OCI-LY3 (cell line): Measurements from ENCODE around the gene ATP2A1.
A peak's percentile ranks its signal among the peaks of the same experiment; 100 is the strongest.

ENCODE experiments used
- H2AFZ ChIP-seq: fragments of 200-600, 300-600 bp; shearing (Covaris generic); 2 replicates; pipeline ENCODE4 v1.6.0; 2014; ENCODE audit warnings: antibody characterized with exemption, low read depth, low read length
- H3K27ac ChIP-seq: fragments of 200-600, 300-600 bp; sonication (generic); 2 replicates; pipeline ENCODE4 v1.5.1; 2014; ENCODE audit warnings: mild to moderate bottlenecking, low read length, moderate library complexity, mixed read lengths
- H3K27me3 ChIP-seq: fragments of 200-600, 300-600 bp; sonication (generic); 2 replicates; pipeline ENCODE4 v1.6.1; 2014; ENCODE audit warnings: low read depth, low read length, mixed read lengths
- H3K36me3 ChIP-seq: fragments of 200-600, 300-600 bp; sonication (generic); replicated peaks from 2 replicates; pipeline ENCODE3; 2014; ENCODE audit warnings: low read depth, low read length, mixed read lengths
- H3K4me1 ChIP-seq: fragments of 300-600, 200-600 bp; sonication (generic); 2 replicates; pipeline ENCODE4 v1.6.1; 2014; ENCODE audit warnings: low read length, mixed read lengths
- H3K4me2 ChIP-seq: fragments of 200-600, 300-600 bp; sonication (generic); 2 replicates; pipeline ENCODE4 v1.6.1; 2014; ENCODE audit warnings: low read length, mixed read lengths
- H3K4me3 ChIP-seq: fragments of 300-600, 200-600 bp; sonication (generic); 2 replicates; pipeline ENCODE4 v1.5.1; 2014; ENCODE audit warnings: antibody characterized with exemption, mild to moderate bottlenecking, low read length, moderate library complexity
- H3K79me2 ChIP-seq: fragments of 300-600, 200-600 bp; shearing (Covaris generic); 2 replicates; pipeline ENCODE4 v1.6.1; 2014; ENCODE audit warnings: mild to moderate bottlenecking, low read length, mixed read lengths
- H3K9ac ChIP-seq: fragments of 300-600, 200-600 bp; shearing (Covaris generic); 2 replicates; pipeline ENCODE4 v1.6.0; 2014; ENCODE audit warnings: mild to moderate bottlenecking, low read length, moderate library complexity
- H3K9me3 ChIP-seq: fragments of 200-600, 300-600 bp; shearing (Covaris generic); 2 replicates; pipeline ENCODE4 v1.6.1; 2014; ENCODE audit warnings: low read length, mixed read lengths; ENCODE audit not compliant: insufficient read depth
- H4K20me1 ChIP-seq: fragments of 200-600, 300-600 bp; sonication (generic); 2 replicates; pipeline ENCODE4 v1.6.1; 2016; ENCODE audit warnings: low read length, mixed read lengths; ENCODE audit not compliant: insufficient read depth
- EZH2phosphoT487 ChIP-seq: fragments of 200-600 bp; shearing (Covaris generic); IDR thresholded peaks from 2 replicates; pipeline ENCODE4 v1.6.1; 2018; ENCODE audit warnings: antibody characterized with exemption, mixed run types, low read depth
- TF ChIP-seq, protein P1 (sequence below): fragments of 200-600, 300-600 bp; sonication (generic); IDR thresholded peaks from 2 replicates; pipeline ENCODE4 v1.5.1; 2014; ENCODE audit warnings: antibody characterized with exemption, low read length, low read depth

Gene ATP2A1

DNA sequence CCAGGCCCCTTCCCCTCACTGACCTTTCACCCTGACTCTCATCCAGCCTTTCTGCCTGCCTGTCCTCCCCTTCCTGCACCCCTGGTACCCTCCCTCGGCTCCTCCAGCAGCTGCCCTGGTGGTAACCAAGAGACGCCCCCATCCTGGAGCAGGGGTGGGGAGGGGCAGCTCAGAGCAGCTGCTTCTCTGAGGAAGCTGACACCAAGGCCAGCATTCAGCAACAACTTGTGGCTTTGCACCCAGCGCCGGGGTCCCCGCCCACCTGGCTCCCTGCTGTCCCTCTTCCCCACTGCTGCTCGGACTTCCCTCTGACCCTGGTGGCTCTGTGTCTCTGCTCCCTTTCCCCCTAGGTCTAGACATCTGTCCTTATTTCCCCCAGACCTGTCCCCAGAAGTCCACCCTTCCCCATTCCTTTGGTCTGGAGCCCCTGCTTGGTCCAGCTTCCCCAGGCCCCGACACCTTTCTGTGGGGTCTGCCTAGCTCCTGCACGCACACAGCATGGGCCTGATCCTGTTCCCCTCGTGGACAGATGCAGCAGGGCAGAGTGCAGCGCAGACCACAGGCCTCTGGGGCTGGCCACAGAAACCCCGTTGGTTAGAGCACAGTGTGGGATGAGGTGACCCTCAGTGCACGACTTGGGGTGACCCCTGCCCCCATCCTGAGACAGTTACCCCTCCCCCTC, 1.2 kb upstream of the ATP2A1 start:
- H3K4me1 ChIP-seq: peaks cover 12% of the 10 kb centered on the region
- no peak for TF ChIP-seq EZH2phosphoT487
- no peak overlapping the region for H3K4me3 ChIP-seq
- no peak overlapping the region for H2AFZ ChIP-seq
- H3K9ac ChIP-seq: no peak overlapping the region
- no peaks in the 10 kb centered on the region for H3K79me2 ChIP-seq
- H3K36me3 ChIP-seq: peaks cover 6% of the 10 kb centered on the region
- H4K20me1 ChIP-seq: no peaks in the 10 kb centered on the region
- H3K4me2 ChIP-seq: no peak overlapping the region
- H3K9me3 ChIP-seq: no peaks in the 10 kb centered on the region
- no peaks in the 10 kb centered on the region for H3K27me3 ChIP-seq
- no peak overlapping the region for H3K27ac ChIP-seq

DNA sequence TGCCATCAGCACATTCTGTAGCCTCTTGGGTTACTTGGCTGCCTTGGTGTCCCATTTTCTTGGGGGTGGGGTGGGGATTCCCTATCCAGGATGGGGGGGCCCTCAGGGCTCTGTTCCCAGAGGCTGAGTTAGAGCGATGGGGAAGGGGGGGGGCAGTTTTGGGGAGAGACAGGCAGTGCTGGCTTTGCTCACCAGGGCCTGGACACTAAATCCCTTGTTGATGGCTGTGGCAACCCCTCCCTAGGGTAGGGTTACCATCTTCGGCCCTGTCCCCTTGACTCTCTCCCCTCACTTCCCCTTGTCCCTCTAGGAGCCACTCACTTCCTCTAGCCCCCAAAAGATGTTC, 660 bp upstream of the ATP2A1 start:
- H3K36me3 ChIP-seq: peaks cover 6% of the 10 kb centered on the region
- no peaks in the 10 kb centered on the region for H3K9me3 ChIP-seq
- no peak overlapping the region for H3K4me2 ChIP-seq
- H2AFZ ChIP-seq: no peak overlapping the region
- H3K79me2 ChIP-seq: no peaks in the 10 kb centered on the region
- no peak overlapping the region for H3K9ac ChIP-seq
- H3K4me1 ChIP-seq: peaks cover 12% of the 10 kb centered on the region
- H4K20me1 ChIP-seq: no peaks in the 10 kb centered on the region
- H3K4me3 ChIP-seq: no peak overlapping the region
- TF ChIP-seq, protein P1, sequence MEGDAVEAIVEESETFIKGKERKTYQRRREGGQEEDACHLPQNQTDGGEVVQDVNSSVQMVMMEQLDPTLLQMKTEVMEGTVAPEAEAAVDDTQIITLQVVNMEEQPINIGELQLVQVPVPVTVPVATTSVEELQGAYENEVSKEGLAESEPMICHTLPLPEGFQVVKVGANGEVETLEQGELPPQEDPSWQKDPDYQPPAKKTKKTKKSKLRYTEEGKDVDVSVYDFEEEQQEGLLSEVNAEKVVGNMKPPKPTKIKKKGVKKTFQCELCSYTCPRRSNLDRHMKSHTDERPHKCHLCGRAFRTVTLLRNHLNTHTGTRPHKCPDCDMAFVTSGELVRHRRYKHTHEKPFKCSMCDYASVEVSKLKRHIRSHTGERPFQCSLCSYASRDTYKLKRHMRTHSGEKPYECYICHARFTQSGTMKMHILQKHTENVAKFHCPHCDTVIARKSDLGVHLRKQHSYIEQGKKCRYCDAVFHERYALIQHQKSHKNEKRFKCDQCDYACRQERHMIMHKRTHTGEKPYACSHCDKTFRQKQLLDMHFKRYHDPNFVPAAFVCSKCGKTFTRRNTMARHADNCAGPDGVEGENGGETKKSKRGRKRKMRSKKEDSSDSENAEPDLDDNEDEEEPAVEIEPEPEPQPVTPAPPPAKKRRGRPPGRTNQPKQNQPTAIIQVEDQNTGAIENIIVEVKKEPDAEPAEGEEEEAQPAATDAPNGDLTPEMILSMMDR: no peak
- TF ChIP-seq EZH2phosphoT487: no peak
- no peaks in the 10 kb centered on the region for H3K27me3 ChIP-seq
- H3K27ac ChIP-seq: no peak overlapping the region

DNA sequence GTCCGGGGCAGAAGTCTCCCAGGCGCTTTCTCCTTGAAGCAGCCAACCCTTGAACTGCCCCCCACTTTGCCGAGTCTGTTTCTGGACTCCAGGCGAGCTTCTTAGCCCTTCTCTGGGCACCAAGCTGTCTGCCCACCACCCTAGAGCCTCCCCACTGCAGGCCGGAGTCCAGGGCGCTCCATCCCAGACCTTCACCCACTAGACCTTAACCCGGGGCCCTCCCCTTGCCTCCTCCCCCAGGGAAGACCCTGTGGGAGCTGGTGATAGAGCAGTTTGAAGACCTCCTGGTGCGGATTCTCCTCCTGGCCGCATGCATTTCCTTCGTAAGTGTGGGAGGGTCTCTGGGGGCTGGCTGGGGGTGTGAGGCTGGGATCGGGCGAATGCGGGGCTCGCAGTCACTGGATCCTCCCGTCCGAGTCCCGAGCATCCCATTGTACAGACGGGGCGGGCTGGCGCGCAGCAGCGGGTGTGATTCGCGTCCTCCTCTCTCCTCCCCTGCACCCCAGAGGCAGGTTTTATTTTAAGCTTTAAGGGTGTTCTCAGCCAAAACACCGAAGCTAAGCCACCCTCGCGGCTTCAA, 1.1 kb downstream of the ATP2A1 start:
- Histone ChIP-seq H3K4me3 (peak overlapping the region; percentile 97), H4K20me1 (no peaks in the 10 kb centered on the region), H3K79me2 (no peaks in the 10 kb centered on the region), H3K4me1 (peaks cover 12% of the 10 kb centered on the region), H3K9me3 (no peaks in the 10 kb centered on the region), H2AFZ (peak overlapping the region; percentile 89), H3K36me3 (no peaks in the 10 kb centered on the region), H3K9ac (peak overlapping the region; percentile 82), H3K4me2 (peak overlapping the region; percentile 93), H3K27me3 (no peaks in the 10 kb centered on the region), H3K27ac (no peak overlapping the region)
- TF ChIP-seq EZH2phosphoT487: no peak
- TF ChIP-seq, protein P1: no peak

DNA sequence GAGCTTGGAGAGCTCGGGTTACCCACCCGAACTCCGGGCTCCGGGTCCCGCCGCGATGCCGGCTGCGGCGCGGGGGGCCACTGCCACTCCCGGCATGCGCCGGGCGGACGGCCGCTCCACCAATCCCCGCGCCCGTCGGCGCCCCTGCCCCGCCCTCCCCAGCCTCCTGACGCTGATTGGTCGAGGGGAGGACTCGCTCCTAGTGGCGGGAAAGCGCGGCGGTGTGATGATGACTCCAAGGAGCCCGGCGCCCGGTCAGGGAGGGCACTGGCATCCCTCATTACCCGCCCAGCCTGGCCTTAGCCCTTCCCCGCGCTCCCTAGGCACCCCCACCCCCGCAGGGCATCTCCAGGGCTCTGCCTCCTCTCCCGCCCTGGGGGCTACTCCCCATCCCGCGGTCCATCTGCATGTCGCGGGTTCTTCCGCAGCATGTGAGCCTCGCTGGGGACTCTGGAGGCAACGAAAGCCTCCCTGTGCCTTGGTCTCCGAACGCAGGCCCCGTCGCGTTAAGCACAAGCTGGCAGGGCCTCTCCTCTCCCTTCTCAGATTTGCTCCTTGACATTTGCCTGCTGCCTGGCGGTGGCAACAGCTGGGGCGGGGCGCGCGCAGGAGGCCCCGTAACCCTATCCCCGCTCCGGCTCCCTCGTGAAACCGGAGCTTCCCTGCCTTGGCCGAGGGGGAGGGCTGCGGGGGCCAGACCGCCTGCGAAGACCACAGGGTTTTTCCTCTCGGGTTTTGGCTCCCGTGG, 1.7 kb downstream of the ATP2A1 start:
- Histone ChIP-seq H3K27me3 (no peaks in the 10 kb centered on the region), H3K4me1 (peaks cover 12% of the 10 kb centered on the region), H3K4me2 (peak overlapping the region; percentile 93), H3K9ac (peak overlapping the region; percentile 82), H3K79me2 (no peaks in the 10 kb centered on the region), H2AFZ (peak overlapping the region; percentile 89), H3K9me3 (no peaks in the 10 kb centered on the region), H4K20me1 (no peaks in the 10 kb centered on the region), H3K4me3 (peak overlapping the region; percentile 97), H3K36me3 (no peaks in the 10 kb centered on the region), H3K27ac (no peak overlapping the region)
- no peak for TF ChIP-seq EZH2phosphoT487
- TF ChIP-seq, protein P1: no peak
